Measurements from ENCODE around the gene C18orf63.

Gene C18orf63

GRCh38 chr18:74328206-74328605 is 12.6 kb downstream of the C18orf63 start:
- DNase-seq (ENCODE audit: low read depth): no peak

- DNase-seq (ENCODE audit: low read depth): no peak
These were observed 14.1 kb downstream of the C18orf63 start for GRCh38 chr18:74329688-74330205.

- DNase-seq (ENCODE audit: low read depth): no peak
These were observed 15.8 kb downstream of the C18orf63 start for GRCh38 chr18:74331404-74331803.

GRCh38 chr18:74333091-74333490 is 17.5 kb downstream of the C18orf63 start:
- DNase-seq (ENCODE audit: low read depth): no peak

- DNase-seq (ENCODE audit: low read depth): no peak
These were observed 18.7 kb downstream of the C18orf63 start for GRCh38 chr18:74334242-74334893.

- DNase-seq (ENCODE audit: low read depth): no peak
These were observed 21.0 kb downstream of the C18orf63 start for GRCh38 chr18:74336656-74337055.

GRCh38 chr18:74337155-74337911 is 21.7 kb downstream of the C18orf63 start:
- DNase-seq (ENCODE audit: low read depth): no peak

- DNase-seq (ENCODE audit: low read depth): no peak
These were observed 22.3 kb downstream of the C18orf63 start for GRCh38 chr18:74337912-74338309.

- no peak for DNase-seq (ENCODE audit: low read depth)
These were observed 26.9 kb downstream of the C18orf63 start for GRCh38 chr18:74342416-74343043.

GRCh38 chr18:74346206-74346605 is 30.6 kb downstream of the C18orf63 start:
- no peak for DNase-seq (ENCODE audit: low read depth)

- DNase-seq (ENCODE audit: low read depth): no peak
These were observed 32.9 kb downstream of the C18orf63 start for GRCh38 chr18:74348581-74348980.

- DNase-seq (ENCODE audit: low read depth): no peak
These were observed 35.7 kb downstream of the C18orf63 start for GRCh38 chr18:74351354-74351753.

- peak; percentile 32 for DNase-seq (ENCODE audit: low read depth)
These were observed 37.6 kb downstream of the C18orf63 start for GRCh38 chr18:74353169-74353775.

- DNase-seq (ENCODE audit: low read depth): no peak
These were observed 41.3 kb downstream of the C18orf63 start for GRCh38 chr18:74356959-74357358.

GRCh38 chr18:74360852-74361655 is 45.4 kb downstream of the C18orf63 start:
- DNase-seq (ENCODE audit: low read depth): no peak

GRCh38 chr18:74367905-74368304 is 52.3 kb downstream of the C18orf63 start:
- no peak for DNase-seq (ENCODE audit: low read depth)

GRCh38 chr18:74368901-74369705 is 53.5 kb downstream of the C18orf63 start:
- no peak for DNase-seq (ENCODE audit: low read depth)

- DNase-seq (ENCODE audit: low read depth): no peak
These were observed 54.5 kb downstream of the C18orf63 start for GRCh38 chr18:74370115-74370514.

GRCh38 chr18:74373428-74373827 is 57.8 kb downstream of the C18orf63 start:
- DNase-seq (ENCODE audit: low read depth): peak; percentile 63

GRCh38 chr18:74375999-74376398 is 60.4 kb downstream of the C18orf63 start:
- DNase-seq (ENCODE audit: low read depth): no peak

GRCh38 chr18:74376523-74376922 is 60.9 kb downstream of the C18orf63 start:
- DNase-seq (ENCODE audit: low read depth): no peak
